Measurements from ENCODE around the gene C2CD3.

C2CD3 gene

DNA sequence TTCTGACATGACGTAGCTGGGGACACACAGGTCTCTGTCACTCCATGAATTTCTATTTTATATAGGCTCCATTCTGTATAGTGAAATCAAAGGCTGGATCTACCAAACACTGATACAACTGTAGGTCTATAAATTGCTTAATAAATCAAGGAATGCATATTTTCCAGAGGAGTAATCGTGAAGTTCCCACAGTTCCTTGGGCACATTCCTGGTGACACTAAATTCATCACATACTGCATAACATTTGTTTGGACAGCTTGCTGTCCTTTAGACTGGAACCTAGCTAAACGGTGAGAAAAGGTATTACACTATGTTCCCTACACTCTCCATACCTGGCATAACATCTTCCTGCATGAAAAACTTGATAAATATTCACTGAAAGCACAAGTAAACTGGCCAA, 120.3 kb downstream of the C2CD3 start:
- Histone ChIP-seq H3K4me3 (ENCODE audit: low read depth, low read length) (no peak overlapping the region), H3K27me3 (ENCODE audit: insufficient read depth, low read depth, severe bottlenecking) (no peaks in the 10 kb centered on the region), H3K27ac (no peak overlapping the region), H3K36me3 (peaks cover 62% of the 10 kb centered on the region), H3K9me3 (ENCODE audit: severe bottlenecking) (no peaks in the 10 kb centered on the region)
- TF ChIP-seq, protein P1, sequence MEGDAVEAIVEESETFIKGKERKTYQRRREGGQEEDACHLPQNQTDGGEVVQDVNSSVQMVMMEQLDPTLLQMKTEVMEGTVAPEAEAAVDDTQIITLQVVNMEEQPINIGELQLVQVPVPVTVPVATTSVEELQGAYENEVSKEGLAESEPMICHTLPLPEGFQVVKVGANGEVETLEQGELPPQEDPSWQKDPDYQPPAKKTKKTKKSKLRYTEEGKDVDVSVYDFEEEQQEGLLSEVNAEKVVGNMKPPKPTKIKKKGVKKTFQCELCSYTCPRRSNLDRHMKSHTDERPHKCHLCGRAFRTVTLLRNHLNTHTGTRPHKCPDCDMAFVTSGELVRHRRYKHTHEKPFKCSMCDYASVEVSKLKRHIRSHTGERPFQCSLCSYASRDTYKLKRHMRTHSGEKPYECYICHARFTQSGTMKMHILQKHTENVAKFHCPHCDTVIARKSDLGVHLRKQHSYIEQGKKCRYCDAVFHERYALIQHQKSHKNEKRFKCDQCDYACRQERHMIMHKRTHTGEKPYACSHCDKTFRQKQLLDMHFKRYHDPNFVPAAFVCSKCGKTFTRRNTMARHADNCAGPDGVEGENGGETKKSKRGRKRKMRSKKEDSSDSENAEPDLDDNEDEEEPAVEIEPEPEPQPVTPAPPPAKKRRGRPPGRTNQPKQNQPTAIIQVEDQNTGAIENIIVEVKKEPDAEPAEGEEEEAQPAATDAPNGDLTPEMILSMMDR (IDR thresholded peaks at IDR 0.05; ENCODE audit: low read depth, low read length), result no peak
- DNase-seq, result no peak

DNA sequence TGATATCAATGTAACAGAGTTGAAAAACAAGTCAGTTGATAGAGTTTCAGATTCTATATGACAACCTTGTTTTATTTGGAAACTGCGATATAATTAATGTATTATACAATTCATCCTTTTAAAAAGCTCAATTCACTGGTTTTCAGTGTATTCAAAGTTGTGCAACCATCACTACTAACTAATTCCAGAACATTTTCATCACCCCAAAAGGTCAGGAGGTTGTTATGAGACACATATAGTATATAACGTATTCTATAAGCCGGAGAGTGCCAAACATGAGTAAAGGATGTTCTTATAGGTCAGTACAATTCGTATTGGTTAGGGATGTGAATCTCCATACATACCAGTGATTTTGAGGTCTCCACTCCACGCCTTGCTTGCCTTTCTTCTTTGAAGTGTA, 121.8 kb downstream of the C2CD3 start:
- Histone ChIP-seq H3K4me3 (ENCODE audit: low read depth, low read length) (no peak overlapping the region), H3K27me3 (ENCODE audit: insufficient read depth, low read depth, severe bottlenecking) (no peaks in the 10 kb centered on the region), H3K36me3 (peaks cover 62% of the 10 kb centered on the region), H3K27ac (no peak overlapping the region), H3K9me3 (ENCODE audit: severe bottlenecking) (no peaks in the 10 kb centered on the region)
- no peak for DNase-seq
- TF ChIP-seq, protein P1 (IDR thresholded peaks at IDR 0.05; ENCODE audit: low read depth, low read length), result no peak

DNA sequence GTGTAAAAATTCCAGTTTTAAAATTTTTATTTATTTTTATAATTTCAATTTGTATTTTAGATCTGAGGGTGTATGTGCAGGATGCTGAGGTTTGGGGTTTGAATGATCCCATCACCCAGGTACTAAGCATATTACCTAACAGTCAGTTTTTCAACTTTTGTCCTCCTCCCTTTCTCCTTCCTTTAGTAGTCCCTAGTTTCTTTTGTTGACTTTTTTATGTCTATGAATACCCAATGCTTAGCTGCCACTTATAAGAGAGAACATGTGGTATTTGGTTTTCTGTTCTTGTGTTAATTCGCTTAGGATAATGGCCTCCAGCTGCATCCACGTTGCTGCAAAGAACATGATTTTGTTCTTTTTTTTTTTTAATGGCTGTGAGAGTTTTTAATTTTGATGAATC, 126.3 kb downstream of the C2CD3 start:
- H3K27me3 ChIP-seq (ENCODE audit: insufficient read depth, low read depth, severe bottlenecking), result no peaks in the 10 kb centered on the region
- H3K36me3 ChIP-seq, result peaks cover 46% of the 10 kb centered on the region
- no peak overlapping the region for H3K27ac ChIP-seq
- H3K4me3 ChIP-seq (ENCODE audit: low read depth, low read length), result no peak overlapping the region
- H3K9me3 ChIP-seq (ENCODE audit: severe bottlenecking), result no peaks in the 10 kb centered on the region
- DNase-seq, result no peak
- TF ChIP-seq, protein P1 (IDR thresholded peaks at IDR 0.05; ENCODE audit: low read depth, low read length), result no peak

DNA sequence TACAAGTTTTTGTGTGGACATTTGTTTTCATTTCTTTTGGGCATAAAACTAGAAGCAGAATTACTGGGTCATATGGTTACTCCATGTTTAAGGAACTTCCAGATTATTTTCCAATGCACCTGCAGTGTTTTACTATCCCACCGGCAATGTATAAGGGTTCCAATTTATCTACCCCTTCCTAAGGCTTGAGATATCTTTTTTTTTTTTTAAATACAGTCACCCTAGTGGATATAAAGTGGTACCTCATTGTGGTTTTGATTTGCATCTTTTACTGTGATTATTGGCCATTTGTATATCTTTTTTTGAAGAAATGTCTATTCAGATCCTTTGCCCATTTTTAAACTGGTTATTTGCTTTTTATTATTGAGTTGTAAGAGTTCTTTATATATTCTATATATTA, 127.4 kb downstream of the C2CD3 start:
- no peak for DNase-seq
- TF ChIP-seq, protein P1 (IDR thresholded peaks at IDR 0.05; ENCODE audit: low read depth, low read length), result no peak
- no peak overlapping the region for H3K27ac ChIP-seq
- H3K27me3 ChIP-seq (ENCODE audit: insufficient read depth, low read depth, severe bottlenecking), result no peaks in the 10 kb centered on the region
- no peaks in the 10 kb centered on the region for H3K9me3 ChIP-seq (ENCODE audit: severe bottlenecking)
- H3K4me3 ChIP-seq (ENCODE audit: low read depth, low read length), result no peak overlapping the region
- H3K36me3 ChIP-seq, result peaks cover 46% of the 10 kb centered on the region

DNA sequence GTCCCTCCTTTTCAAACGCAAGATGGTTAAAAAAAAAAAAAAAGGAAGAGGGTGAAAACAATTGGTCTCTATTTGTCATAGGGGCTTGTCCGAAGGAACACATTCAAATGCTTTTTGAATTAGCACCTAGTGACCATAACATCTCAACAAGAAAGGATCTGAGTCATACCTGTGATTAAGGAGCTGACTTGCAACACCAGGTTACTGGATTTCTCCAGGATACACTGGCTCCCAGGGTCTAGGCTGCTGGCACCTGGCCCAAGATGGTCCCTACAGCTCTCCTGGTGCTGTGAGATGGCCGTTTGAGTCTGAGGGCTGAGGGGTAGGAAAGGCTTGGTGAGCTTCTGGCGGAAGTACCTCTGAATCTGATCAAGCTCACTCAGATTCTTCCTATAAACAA, 133.5 kb downstream of the C2CD3 start:
- Histone ChIP-seq H3K36me3 (peaks cover 79% of the 10 kb centered on the region), H3K9me3 (ENCODE audit: severe bottlenecking) (no peaks in the 10 kb centered on the region), H3K27me3 (ENCODE audit: insufficient read depth, low read depth, severe bottlenecking) (no peaks in the 10 kb centered on the region), H3K27ac (no peak overlapping the region), H3K4me3 (ENCODE audit: low read depth, low read length) (no peak overlapping the region)
- DNase-seq, result no peak
- TF ChIP-seq, protein P1 (IDR thresholded peaks at IDR 0.05; ENCODE audit: low read depth, low read length), result no peak

DNA sequence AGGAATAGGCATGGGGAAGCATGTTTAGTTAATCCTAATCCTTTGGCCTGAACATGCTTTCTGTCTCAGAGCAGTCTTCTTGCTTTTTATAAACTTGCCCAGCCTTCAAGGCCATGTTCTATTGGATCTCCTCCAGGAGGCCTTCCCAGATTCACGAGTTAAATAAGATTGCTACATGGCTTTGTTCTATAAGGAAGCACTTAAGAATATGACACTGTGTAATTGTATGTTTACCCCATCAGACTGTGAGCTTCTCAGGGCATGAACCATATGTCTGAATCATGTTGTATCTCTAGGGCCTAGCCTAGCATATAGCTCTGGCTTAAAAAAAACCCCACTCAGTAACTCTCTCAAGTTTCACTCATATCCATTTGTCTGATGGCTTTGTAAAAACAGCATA, 135.5 kb downstream of the C2CD3 start:
- TF ChIP-seq, protein P1 (IDR thresholded peaks at IDR 0.05; ENCODE audit: low read depth, low read length), result no peak
- Histone ChIP-seq H3K27me3 (ENCODE audit: insufficient read depth, low read depth, severe bottlenecking) (no peaks in the 10 kb centered on the region), H3K36me3 (peaks cover 81% of the 10 kb centered on the region), H3K27ac (no peak overlapping the region), H3K9me3 (ENCODE audit: severe bottlenecking) (no peaks in the 10 kb centered on the region), H3K4me3 (ENCODE audit: low read depth, low read length) (no peak overlapping the region)
- DNase-seq, result no peak
